ENCODE data around the gene TEX10. TPM values are rescaled to one million over a fixed set of nuclear protein-coding genes. Genes with fewer than 3 reads are reported as not detected.

TEX10 gene
- total RNA-seq, 4 donors from 2014 or later = 10.0 to 19.0 (median 13.7) TPM

DNA sequence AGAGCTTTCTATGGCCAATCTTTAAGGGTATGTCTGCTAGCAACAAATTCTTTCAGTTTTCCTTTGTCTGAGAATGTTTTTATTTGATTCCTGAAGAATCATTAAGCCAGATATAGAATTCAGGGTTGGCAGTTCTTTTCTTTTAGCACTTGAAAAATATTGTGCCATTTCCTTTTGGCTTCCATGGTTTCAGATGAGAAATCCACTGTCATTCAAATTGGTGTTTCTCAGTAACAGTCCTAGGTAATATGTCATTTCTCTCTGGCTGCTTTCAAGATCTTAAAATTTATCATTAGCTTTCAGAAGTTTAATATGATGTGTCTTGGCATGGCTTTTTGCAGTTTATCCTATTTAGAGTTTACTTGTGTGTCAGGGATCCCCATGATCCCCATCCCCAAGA is 67.7 kb downstream of the TEX10 start:
- no peaks in the 10 kb centered on the region for H3K27me3 ChIP-seq
- no peaks in the 10 kb centered on the region for H3K4me1 ChIP-seq
- H3K9me3 ChIP-seq = peaks cover 0 to 9% (median 0%) of the 10 kb centered on the region in 3 donors
- H3K27ac ChIP-seq = no peak overlapping the region
- TF ChIP-seq POLR2A (IDR thresholded peaks at IDR 0.05) (no peak), CTCF (IDR thresholded peaks at IDR 0.05) (no peak), EP300 (IDR thresholded peaks at IDR 0.05) (no peak), POLR2AphosphoS5 (IDR thresholded peaks at IDR 0.05) (no peak)
- ATAC-seq = no peak
- H3K4me3 ChIP-seq = no peak overlapping the region
- H3K36me3 ChIP-seq = peaks cover 4 to 97% of the 10 kb centered on the region in 2 donors

DNA sequence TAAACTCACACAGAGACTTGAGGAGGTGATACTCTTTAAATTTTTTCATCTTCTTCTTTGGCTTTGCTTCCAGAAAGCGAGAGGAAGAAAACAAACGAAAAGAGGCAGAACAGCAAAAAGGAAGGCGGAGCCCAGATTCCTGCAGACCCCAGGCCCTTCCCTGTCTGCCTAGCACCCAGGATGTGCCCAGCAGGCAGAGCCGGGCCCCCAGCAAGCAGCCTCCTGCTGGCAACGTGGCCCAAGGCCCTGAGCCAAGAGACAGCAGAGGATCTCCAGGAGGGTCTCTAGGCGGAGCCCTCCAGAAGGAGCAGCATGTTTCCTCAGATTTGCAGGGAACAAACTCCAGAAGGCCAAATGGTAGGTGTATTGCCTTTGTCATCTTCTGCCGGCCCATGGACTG is 68.5 kb downstream of the TEX10 start:
- no peak for ATAC-seq
- 73 to 86% methylated on average over 1 to 5 of the region's 7 CpGs for WGBS, 2 donors (ENCODE audit: low coverage in 1 of 2)
- Histone ChIP-seq H3K36me3 (peaks cover 0 to 95% of the 10 kb centered on the region in 2 donors), H3K4me1 (no peaks in the 10 kb centered on the region), H3K9me3 (peaks cover 0 to 9% (median 0%) of the 10 kb centered on the region in 3 donors), H3K27me3 (no peaks in the 10 kb centered on the region), H3K4me3 (no peak overlapping the region), H3K27ac (no peak overlapping the region)
- TF ChIP-seq EP300 (IDR thresholded peaks at IDR 0.05) (no peak), POLR2AphosphoS5 (IDR thresholded peaks at IDR 0.05) (no peak), CTCF (IDR thresholded peaks at IDR 0.05) (no peak), POLR2A (IDR thresholded peaks at IDR 0.05) (no peak)

- Histone ChIP-seq H3K27me3 (no peaks in the 10 kb centered on the region), H3K36me3 (peaks cover 0 to 84% of the 10 kb centered on the region in 2 donors), H3K9me3 (no peaks in the 10 kb centered on the region), H3K27ac (no peak overlapping the region), H3K4me3 (no peak overlapping the region), H3K4me1 (no peaks in the 10 kb centered on the region)
- TF ChIP-seq POLR2AphosphoS5 (IDR thresholded peaks at IDR 0.05) (no peak), POLR2A (IDR thresholded peaks at IDR 0.05) (no peak), EP300 (IDR thresholded peaks at IDR 0.05) (no peak), CTCF (IDR thresholded peaks at IDR 0.05) (no peak)
- WGBS, 2 donors (ENCODE audit: low coverage in 1 of 2) = 60 to 63% methylated on average over 2 to 3 of the region's 4 CpGs
- no peak for ATAC-seq
Measured at GRCh38 chr9:100282388-100282719, 70.4 kb downstream of the TEX10 start.

DNA sequence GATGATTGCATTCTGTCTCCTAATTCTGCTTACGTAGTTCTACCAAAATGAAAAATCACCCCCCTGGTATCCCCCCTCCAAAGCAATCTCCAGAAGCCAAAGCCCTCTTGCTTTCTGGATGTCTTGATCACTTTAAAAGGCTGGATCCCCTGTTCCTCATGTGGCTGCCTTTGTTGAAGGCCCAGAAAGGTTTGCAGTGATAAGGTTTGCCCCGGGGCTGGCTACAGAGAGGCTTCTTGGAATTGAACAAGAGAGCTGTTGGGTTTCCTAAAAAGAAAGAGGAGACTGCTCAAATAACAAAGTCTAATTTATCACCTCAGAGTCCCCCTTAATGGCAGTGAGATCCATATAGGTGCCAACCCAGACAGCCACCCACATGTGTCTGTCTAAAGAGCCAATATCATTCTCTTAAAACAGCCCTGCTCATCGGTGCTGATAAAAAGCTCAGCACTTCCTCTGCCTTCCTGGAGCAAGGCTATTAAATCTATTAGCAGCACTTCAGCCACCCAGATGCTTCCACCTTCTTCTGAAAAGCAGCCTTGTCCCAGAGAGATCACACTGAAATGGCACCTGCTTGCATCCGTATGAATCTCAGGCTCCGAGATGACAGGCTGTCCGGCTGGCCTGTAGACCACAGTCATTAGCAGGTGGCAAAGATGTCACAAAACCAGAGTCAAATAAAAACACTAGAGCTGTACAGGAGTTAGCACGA is 70.9 kb downstream of the TEX10 start:
- WGBS, 2 donors (ENCODE audit: low coverage in 1 of 2) = 73 to 91% methylated on average over 3 to 6 of the region's 7 CpGs
- H3K4me1 ChIP-seq = no peaks in the 10 kb centered on the region
- no peaks in the 10 kb centered on the region for H3K9me3 ChIP-seq
- no peak overlapping the region for H3K4me3 ChIP-seq
- TF ChIP-seq POLR2AphosphoS5 (IDR thresholded peaks at IDR 0.05) (no peak), CTCF (IDR thresholded peaks at IDR 0.05) (no peak), POLR2A (IDR thresholded peaks at IDR 0.05) (no peak), EP300 (IDR thresholded peaks at IDR 0.05) (no peak)
- H3K27ac ChIP-seq = no peak overlapping the region
- no peaks in the 10 kb centered on the region for H3K27me3 ChIP-seq
- H3K36me3 ChIP-seq = peaks cover 0 to 84% of the 10 kb centered on the region in 2 donors
- ATAC-seq = no peak

GRCh38 chr9:100281066-100281465 is 71.7 kb downstream of the TEX10 start:
- Histone ChIP-seq H3K4me3 (no peak overlapping the region), H3K4me1 (no peaks in the 10 kb centered on the region), H3K27me3 (no peaks in the 10 kb centered on the region), H3K9me3 (no peaks in the 10 kb centered on the region), H3K27ac (no peak overlapping the region), H3K36me3 (peaks cover 0 to 84% of the 10 kb centered on the region in 2 donors)
- TF ChIP-seq EP300 (IDR thresholded peaks at IDR 0.05) (no peak), CTCF (IDR thresholded peaks at IDR 0.05) (no peak), POLR2A (IDR thresholded peaks at IDR 0.05) (no peak), POLR2AphosphoS5 (IDR thresholded peaks at IDR 0.05) (no peak)
- 89 to 100% methylated on average over 2 of the region's 2 CpGs for WGBS, 2 donors (ENCODE audit: low coverage in 1 of 2)
- no peak for ATAC-seq
